ENCODE measurements around the gene POLE2. TPM values are rescaled to one million over a fixed set of nuclear protein-coding genes. Genes with fewer than 3 reads are reported as not detected.
"Not testable (repeated sequence)": the region's sequence is repeated elsewhere in the genome, so short reads cannot be mapped to it uniquely, and the experiment has no call there.

Gene POLE2
- total RNA-seq, 1 donor from 2014 or later = 3.0 TPM

GRCh38 chr14:49720744-49721143, 32.7 kb upstream of the POLE2 start:
- no peaks in the 10 kb centered on the region for H3K4me1 ChIP-seq (ENCODE audit: insufficient read depth, low read length)
- no peak overlapping the region for H3K27ac ChIP-seq (ENCODE audit: low read depth, low read length)
- H3K9me3 ChIP-seq (ENCODE audit: insufficient read depth, low read depth, low read length) = no peaks in the 10 kb centered on the region
- H2AFZ ChIP-seq (ENCODE audit: low read depth, low read length) = no peak overlapping the region
- H3K9me3 Mint-ChIP-seq (ENCODE audit: unreplicated experiment) = peaks cover 5% of the 10 kb centered on the region
- no peak overlapping the region for H3K9ac ChIP-seq (ENCODE audit: low read length)
- H3K27me3 ChIP-seq (ENCODE audit: insufficient read depth, low read length) = no peaks in the 10 kb centered on the region
- no peak for TF ChIP-seq CTCF (IDR thresholded peaks at IDR 0.05; ENCODE audit: insufficient read depth, low read depth, low read length)
- TF ChIP-seq EZH2 (IDR thresholded peaks at IDR 0.05; ENCODE audit: insufficient read depth, low read length) = no peak
- DNase-seq (ENCODE audit: low read depth) (no peak), FAIRE-seq (no peak)
- peaks cover 1% of the 10 kb centered on the region for H3K27me3 Mint-ChIP-seq (ENCODE audit: low read depth, unreplicated experiment)
- H3K4me3 ChIP-seq (ENCODE audit: insufficient read depth, low read depth, low read length) = no peak overlapping the region
- H3K4me2 ChIP-seq (ENCODE audit: low read length) = no peak overlapping the region
- no peaks in the 10 kb centered on the region for H3K36me3 ChIP-seq (ENCODE audit: insufficient read depth, low read length)
- H3K27ac Mint-ChIP-seq (ENCODE audit: unreplicated experiment) = no peak overlapping the region
- H4K20me1 ChIP-seq (ENCODE audit: insufficient read depth, low read length) = no peaks in the 10 kb centered on the region
- H3K79me2 ChIP-seq (ENCODE audit: insufficient read depth, low read length) = no peaks in the 10 kb centered on the region
- H3K36me3 Mint-ChIP-seq (ENCODE audit: low read depth, unreplicated experiment) = peaks cover 2% of the 10 kb centered on the region
- H3K4me1 Mint-ChIP-seq (ENCODE audit: low read depth, unreplicated experiment) = no peaks in the 10 kb centered on the region
- no peak overlapping the region for H3K4me3 Mint-ChIP-seq (ENCODE audit: unreplicated experiment)

GRCh38 chr14:49710993-49711392, 23.0 kb upstream of the POLE2 start:
- not testable (repeated sequence) for H3K4me1 ChIP-seq (ENCODE audit: insufficient read depth, low read length); H3K27me3 Mint-ChIP-seq (ENCODE audit: low read depth, unreplicated experiment); H3K27ac ChIP-seq (ENCODE audit: low read depth, low read length); DNase-seq (ENCODE audit: low read depth); H3K36me3 ChIP-seq (ENCODE audit: insufficient read depth, low read length); H3K9ac ChIP-seq (ENCODE audit: low read length); H3K79me2 ChIP-seq (ENCODE audit: insufficient read depth, low read length); H3K27ac Mint-ChIP-seq (ENCODE audit: unreplicated experiment); H3K4me2 ChIP-seq (ENCODE audit: low read length); H3K36me3 Mint-ChIP-seq (ENCODE audit: low read depth, unreplicated experiment); H3K9me3 ChIP-seq (ENCODE audit: insufficient read depth, low read depth, low read length); H3K4me3 Mint-ChIP-seq (ENCODE audit: unreplicated experiment); H3K9me3 Mint-ChIP-seq (ENCODE audit: unreplicated experiment); H4K20me1 ChIP-seq (ENCODE audit: insufficient read depth, low read length); H3K4me1 Mint-ChIP-seq (ENCODE audit: low read depth, unreplicated experiment); H3K4me3 ChIP-seq (ENCODE audit: insufficient read depth, low read depth, low read length); H2AFZ ChIP-seq (ENCODE audit: low read depth, low read length); FAIRE-seq; H3K27me3 ChIP-seq (ENCODE audit: insufficient read depth, low read length)

- H3K4me2 ChIP-seq (ENCODE audit: low read length); H2AFZ ChIP-seq (ENCODE audit: low read depth, low read length); H3K4me1 Mint-ChIP-seq (ENCODE audit: low read depth, unreplicated experiment); H3K9me3 ChIP-seq (ENCODE audit: insufficient read depth, low read depth, low read length); H3K27me3 Mint-ChIP-seq (ENCODE audit: low read depth, unreplicated experiment); H3K27ac Mint-ChIP-seq (ENCODE audit: unreplicated experiment); H3K27ac ChIP-seq (ENCODE audit: low read depth, low read length); H3K27me3 ChIP-seq (ENCODE audit: insufficient read depth, low read length); H3K4me1 ChIP-seq (ENCODE audit: insufficient read depth, low read length); H3K36me3 ChIP-seq (ENCODE audit: insufficient read depth, low read length); H4K20me1 ChIP-seq (ENCODE audit: insufficient read depth, low read length); H3K9me3 Mint-ChIP-seq (ENCODE audit: unreplicated experiment); FAIRE-seq; H3K79me2 ChIP-seq (ENCODE audit: insufficient read depth, low read length); H3K4me3 Mint-ChIP-seq (ENCODE audit: unreplicated experiment); H3K36me3 Mint-ChIP-seq (ENCODE audit: low read depth, unreplicated experiment); H3K4me3 ChIP-seq (ENCODE audit: insufficient read depth, low read depth, low read length); H3K9ac ChIP-seq (ENCODE audit: low read length); DNase-seq (ENCODE audit: low read depth): not testable (repeated sequence)
These were observed 16.5 kb upstream of the POLE2 start for GRCh38 chr14:49704471-49704870.

GRCh38 chr14:49703965-49704364, 16.0 kb upstream of the POLE2 start:
- no peak for FAIRE-seq
- no peaks in the 10 kb centered on the region for H3K27me3 ChIP-seq (ENCODE audit: insufficient read depth, low read length)
- DNase-seq (ENCODE audit: low read depth) = no peak
- H3K27ac ChIP-seq (ENCODE audit: low read depth, low read length) = no peak overlapping the region
- H3K36me3 ChIP-seq (ENCODE audit: insufficient read depth, low read length) = no peaks in the 10 kb centered on the region
- H3K27ac Mint-ChIP-seq (ENCODE audit: unreplicated experiment) = no peak overlapping the region
- no peak overlapping the region for H3K4me3 ChIP-seq (ENCODE audit: insufficient read depth, low read depth, low read length)
- H3K79me2 ChIP-seq (ENCODE audit: insufficient read depth, low read length) = no peaks in the 10 kb centered on the region
- H3K4me1 ChIP-seq (ENCODE audit: insufficient read depth, low read length) = no peaks in the 10 kb centered on the region
- no peak overlapping the region for H3K4me3 Mint-ChIP-seq (ENCODE audit: unreplicated experiment)
- peaks cover 4% of the 10 kb centered on the region for H3K36me3 Mint-ChIP-seq (ENCODE audit: low read depth, unreplicated experiment)
- H3K9me3 ChIP-seq (ENCODE audit: insufficient read depth, low read depth, low read length) = no peaks in the 10 kb centered on the region
- no peak for TF ChIP-seq CTCF (IDR thresholded peaks at IDR 0.05; ENCODE audit: insufficient read depth, low read depth, low read length)
- TF ChIP-seq EZH2 (IDR thresholded peaks at IDR 0.05; ENCODE audit: insufficient read depth, low read length) = no peak
- no peaks in the 10 kb centered on the region for H3K27me3 Mint-ChIP-seq (ENCODE audit: low read depth, unreplicated experiment)
- no peaks in the 10 kb centered on the region for H3K4me1 Mint-ChIP-seq (ENCODE audit: low read depth, unreplicated experiment)
- H3K9ac ChIP-seq (ENCODE audit: low read length) = no peak overlapping the region
- H2AFZ ChIP-seq (ENCODE audit: low read depth, low read length) = no peak overlapping the region
- no peaks in the 10 kb centered on the region for H4K20me1 ChIP-seq (ENCODE audit: insufficient read depth, low read length)
- no peak overlapping the region for H3K4me2 ChIP-seq (ENCODE audit: low read length)
- H3K9me3 Mint-ChIP-seq (ENCODE audit: unreplicated experiment) = no peaks in the 10 kb centered on the region
